ENCODE data around the gene TBL1X.
A peak's percentile ranks its signal among the peaks of the same experiment; 100 is the strongest.
"Not testable (repeated sequence)": the region's sequence is repeated elsewhere in the genome, so short reads cannot be mapped to it uniquely, and the experiment has no call there.

TBL1X gene

DNA sequence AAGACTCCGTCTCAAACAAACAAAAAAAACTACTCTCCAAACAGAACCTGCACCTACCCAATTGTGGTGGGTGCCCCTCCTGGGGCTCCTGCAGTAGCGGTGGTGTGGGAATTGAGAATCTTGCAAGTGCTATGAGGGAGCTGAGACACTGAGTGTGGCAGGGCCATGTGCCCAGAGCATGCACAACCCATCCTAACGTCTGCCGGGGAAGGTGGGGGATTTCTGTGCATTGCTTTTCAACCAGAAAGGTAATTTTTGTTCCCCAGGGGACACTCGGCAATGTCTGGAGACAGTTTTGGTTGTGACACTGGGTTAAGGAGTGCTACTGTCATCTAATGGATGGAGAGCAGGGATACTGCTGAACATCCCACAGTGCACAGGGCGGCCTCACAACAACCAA lies 35.7 kb downstream of the TBL1X start:
- DNase-seq: no peak

DNA sequence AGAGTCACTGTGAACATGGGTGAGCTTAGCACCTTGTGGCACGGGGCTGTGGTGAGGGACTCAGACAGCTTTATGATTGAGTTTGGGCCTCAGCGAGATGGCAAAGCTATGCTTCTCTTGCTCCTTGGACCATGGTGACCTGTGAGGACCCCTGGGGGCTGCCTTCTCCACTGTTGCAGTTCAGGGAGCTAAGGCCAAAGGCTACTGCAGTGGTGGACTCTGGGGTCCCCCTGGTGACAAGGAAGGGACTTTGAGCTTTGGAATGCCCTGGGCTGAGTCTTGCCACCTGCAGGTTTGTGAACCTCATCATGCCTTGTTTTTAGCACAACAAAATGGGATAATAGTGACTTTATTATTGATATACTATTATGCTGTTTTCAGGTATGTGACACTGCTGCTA lies 36.5 kb downstream of the TBL1X start:
- DNase-seq: no peak

DNA sequence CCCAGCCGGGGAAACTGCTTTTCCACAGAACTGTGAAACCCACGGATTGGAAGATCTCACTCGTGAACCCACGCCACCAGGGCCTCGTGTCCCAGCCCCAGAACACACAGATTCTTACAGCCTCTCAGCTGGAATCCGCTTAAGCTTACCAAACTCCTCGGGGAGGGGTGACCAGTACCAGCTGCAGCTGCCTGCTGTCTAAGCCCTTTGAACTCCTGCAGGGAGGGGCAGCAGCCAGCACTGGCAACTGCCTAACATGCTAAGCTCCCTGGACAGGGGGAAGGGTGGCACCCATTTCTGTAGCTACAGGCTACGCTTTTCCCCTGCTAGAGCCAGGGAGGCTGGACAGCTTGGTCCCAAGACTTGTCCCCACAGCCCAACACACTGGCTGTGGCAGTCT lies 38.4 kb downstream of the TBL1X start:
- no peak for DNase-seq

DNA sequence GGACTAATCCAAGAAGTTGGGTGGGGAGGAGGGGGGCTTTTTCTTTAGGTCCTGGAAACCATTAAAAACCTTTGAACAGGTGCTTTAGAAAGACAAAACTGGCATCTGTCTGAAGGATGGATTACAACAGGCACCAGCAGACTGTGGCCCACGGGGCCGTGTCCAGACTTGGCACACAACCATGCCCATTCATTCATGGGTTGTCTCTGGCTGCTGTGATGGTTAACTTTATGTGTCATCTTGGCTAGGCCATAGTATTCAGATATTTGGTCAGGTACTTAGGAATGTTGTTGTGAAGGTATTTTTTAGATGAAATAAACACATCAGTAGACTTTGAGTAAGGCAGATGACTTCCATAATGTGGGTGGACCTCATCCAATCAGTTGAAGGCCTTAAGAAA lies 45.5 kb downstream of the TBL1X start:
- no peak for DNase-seq

DNA sequence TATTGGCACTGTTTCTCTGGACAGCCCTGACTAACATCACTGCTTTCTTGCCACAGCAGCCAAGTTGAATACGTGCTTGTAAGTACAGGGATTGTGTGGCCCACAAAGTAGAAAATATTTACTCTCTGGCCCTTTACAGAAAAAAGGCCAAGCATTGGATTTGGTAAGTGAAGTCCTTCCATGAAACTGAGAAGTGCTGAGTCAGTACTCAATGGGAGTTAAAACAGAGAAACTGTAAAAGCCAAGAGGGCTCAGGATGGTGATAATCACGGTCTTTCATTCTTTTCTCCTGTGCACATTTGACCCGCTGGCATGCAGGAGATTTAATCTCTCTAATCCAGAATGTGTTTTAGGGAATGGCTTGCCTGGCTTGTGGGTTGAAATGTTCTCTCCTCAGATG lies 46.1 kb downstream of the TBL1X start:
- DNase-seq: no peak

DNA sequence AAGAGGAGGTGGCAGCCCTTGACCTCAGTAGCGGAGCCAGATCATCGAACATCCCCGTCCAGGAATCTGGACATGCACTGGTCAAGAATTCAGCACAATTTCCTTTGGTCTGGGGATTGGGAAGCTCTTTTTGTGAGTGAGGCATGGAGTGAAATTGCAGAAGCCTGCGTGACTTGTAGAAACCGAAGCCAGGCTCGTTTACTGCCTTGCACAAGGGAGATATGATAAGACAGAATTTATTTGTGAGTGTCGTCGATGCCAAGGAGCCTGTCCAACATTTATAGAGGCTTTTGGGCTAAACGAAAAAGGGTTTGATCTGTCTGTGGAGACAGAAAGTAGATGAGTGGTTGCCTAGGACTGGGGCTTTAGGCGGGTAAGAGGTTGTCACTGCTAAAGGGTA lies 50.6 kb downstream of the TBL1X start:
- DNase-seq: no peak

DNA sequence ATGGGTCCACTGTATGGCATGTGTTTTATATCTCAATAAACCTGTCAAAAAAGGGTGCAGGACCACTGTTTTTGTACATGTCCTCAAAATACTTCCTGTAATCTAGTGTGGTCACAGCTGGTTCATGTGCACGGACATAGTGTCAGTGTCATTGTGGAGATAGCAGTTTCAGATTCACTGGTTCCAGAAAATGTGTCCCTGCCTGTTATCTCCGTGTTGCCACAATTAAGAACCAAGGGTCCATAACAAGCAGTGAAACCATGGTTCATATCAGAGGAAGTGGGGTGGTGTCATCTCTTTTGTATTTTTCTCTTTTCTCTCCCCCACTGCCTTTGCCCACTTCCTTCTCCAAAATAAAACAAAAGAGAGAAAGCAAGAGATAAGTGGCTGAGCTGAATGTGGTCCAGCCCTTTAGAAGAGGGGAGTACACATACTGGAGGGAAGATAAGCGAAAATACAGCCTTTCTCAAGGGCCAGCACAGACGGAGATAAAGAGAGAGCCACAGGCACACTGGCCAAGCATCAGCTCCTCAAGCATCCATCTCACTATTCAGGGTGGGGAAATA lies 51.2 kb downstream of the TBL1X start:
- no peak for DNase-seq

DNA sequence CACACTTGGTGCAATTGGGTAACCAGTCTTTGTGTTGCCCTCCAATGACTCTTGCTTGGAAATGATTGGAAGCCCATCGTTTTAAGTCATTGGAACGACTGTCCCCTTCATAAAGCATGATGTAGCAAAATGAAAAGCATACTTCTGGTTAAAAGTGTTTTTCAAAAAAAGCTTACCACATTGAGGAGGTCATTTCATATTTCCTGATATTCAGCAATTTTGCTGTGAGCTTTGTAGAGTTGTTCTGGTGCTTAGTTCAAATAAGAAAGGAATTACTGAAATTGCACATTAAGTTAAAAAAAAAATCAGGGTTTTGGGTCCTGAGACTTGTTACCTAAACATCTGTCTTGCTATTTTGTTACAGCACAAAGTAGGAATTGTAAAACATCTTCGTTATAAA lies 51.8 kb downstream of the TBL1X start:
- DNase-seq: no peak

DNA sequence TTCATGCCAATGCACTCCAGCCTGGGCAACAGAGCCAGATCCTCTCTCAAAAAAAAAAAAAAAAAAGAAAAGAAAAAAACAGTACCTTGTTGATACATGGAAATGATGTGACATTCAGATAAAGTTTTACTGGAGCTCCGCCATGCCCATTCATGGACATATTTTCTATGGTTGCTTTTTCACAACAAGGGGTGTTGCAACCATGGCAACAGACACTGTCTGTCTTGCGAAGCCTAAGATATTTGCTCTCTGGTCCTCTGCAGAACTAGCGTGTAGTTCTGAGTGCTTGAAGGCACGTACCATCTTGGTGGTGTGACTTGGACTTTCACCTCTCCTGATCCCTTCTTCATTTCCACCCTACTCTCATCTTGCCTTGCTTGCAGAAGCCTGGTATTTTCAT lies 53.2 kb downstream of the TBL1X start:
- DNase-seq: no peak

DNA sequence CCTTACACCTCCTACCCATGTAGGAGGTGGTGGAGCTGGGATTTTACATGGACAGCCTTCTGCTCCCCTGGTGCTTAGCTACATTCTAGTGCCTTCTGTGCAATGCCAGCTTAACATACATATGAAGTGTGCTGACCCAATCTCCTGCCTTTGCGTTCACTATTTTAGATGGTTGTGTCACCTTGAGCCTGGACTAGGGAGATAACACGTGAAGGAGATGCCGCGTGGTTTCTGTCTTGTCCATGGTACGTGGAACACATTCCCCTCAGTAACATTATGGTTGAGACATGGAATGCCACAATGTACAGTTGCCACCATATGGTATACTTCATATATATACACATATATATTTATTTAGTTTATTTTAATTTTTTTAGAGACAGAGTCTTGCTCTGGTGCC lies 54.0 kb downstream of the TBL1X start:
- no peak for DNase-seq

DNA sequence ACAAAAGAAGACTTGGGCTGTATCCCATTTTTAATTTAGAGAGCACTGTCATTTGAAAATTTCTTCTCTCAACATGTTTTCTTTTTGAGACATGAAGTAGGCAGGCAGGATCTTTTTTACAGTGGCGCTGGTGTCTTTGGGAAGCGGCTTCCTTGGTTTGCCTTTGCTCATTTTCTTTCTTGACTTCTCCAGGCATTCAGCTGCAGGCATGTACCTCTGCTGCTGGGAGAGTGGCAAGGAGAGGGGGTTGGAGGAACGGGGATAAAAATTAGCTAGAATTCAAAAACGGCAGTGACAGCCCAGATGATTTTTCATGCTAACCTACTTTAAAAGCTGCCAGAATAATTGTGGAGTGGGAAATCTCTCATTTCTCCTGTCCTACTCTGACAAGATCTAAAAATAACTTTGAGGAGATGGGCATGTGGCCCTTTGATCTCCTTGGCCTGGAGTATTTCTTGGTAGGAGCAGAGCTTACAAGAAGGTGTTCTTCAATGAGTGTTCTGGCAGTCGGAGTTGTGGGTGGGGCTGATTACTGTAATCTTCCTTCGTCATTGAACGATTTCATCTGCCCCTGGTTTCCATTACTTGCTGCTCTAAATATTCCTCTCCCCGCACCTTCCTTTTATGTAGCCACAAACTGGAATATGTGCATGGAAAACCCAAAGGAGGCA lies 54.8 kb downstream of the TBL1X start:
- DNase-seq: no peak

DNA sequence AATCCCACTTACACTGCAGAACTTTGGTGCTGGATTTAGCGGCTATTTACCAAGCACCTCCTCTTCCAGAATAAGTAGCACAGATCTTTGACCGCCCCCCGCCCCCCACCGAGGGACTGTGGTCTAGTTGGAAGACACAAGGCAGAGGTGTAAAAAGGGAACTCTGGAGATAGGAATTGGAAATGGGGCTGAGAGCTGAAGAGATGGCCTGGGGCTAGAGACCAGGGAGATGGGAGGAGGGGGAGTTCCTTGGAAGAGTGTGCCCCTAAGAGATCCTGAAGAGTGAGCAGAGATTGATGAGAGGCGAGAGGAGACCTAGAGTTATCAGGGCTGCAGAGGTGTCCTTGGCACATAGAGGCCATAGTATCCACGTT lies 55.3 kb downstream of the TBL1X start:
- DNase-seq: no peak

DNA sequence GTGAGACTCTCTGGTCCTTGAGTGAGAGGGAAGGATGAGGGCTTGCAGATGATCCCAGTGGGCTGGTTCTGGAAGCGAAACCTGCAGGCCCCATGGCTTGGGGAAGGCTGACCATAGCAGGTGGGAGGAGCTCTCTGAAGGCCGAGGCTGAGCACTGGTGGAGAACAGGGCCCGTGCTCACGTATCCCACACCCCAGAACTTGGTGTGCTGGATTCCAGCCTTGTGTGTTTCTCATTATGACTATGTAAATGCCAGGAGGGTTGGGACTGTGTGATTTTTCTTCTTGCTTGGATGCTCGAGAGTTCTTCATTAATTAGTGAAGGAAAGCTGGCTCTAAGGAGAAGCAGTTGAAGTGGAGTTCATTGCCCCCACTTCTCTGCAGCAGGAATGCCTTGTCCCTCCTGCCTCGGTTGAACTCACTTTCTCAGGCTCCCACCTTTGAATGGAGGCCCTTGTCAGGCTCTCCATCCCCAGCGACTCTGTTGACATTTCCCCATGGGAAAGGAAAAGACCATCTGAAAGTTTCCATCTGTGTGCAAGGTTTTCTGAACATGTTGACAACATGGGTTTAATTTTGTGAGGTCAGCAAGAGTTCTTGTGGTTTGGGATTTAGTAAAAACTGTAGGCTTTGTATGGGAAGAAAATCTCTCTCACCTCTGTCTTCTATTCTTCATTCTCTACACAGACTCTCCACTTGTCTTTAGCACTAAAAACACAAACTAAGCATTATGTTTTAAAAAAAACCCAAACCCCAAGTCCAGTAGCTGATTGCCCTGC lies 57.7 kb downstream of the TBL1X start:
- DNase-seq: no peak

DNA sequence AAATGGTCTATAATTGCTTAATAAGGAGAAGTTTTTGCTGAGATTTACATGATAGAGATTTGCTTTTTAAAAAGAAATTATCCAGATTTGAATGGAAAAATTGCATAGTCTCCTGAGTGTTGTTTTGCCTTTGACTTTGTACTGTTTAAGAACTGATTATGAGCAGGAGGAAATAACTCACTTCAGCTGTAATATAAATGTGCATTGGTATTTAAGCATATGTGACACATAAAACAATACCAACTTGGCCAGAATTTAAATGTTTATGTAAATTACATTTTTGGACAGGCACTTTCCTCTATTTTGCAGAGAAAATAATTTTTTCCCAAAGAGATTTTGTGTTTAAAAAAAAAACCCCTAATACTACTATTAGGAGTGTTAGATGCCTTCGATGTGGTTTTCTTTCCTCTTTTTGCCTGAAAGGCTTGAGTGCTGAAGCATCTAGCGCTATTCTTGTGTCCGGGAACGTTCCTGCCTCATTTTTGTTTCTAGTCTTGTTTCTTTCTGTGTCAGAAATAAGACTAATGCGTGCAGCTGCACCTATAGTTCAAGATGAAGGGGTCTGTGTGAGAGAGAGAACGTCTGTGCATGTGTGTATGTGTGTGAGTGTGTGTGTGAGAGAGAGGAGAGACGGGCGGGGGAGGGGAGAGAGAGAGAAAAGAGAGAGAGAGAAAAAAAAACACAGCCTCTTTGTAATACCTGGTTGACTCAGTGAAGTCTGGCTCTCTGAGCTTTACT lies 60.8 kb downstream of the TBL1X start:
- DNase-seq: no peak

DNA sequence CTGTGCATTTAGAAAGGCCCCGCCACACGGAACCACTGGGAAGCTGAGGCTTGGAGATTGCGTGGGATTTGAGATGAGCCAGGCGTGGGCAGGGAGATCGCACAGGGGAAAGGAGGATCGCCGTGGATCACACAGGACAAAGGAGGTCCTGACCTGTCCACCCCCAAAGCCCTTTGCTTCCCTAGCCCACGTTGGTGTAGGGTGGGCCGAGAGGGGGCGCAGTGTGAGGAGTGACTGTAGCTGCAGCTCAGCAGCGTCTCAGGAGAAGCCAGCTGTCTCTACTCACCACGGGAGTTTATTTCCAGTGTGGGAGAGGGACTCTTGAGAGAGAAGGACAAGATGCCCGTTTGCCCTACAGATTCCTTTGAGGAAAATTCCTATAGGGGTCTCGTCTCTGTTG lies 62.1 kb downstream of the TBL1X start:
- DNase-seq: no peak

DNA sequence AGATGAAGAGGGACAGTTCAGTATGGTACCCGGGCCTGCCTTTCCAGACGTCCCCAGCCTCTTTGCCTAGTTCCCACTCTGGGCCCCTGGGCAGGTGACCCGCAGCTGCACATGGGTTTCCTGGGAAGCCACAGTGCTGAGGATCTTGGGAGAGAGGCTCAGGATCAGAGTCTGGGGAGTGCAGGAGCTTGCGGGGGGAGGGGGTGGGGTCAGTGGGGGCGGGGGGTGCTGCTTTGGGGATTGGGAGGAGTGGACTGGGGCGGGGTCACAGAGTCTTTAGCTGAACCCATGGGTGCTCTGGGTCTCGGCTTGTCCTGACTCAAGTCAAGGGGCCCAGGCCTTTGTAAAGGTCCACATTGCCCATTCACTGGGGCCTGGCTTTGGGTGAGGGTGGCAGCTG lies 63.6 kb downstream of the TBL1X start:
- DNase-seq: no peak

DNA sequence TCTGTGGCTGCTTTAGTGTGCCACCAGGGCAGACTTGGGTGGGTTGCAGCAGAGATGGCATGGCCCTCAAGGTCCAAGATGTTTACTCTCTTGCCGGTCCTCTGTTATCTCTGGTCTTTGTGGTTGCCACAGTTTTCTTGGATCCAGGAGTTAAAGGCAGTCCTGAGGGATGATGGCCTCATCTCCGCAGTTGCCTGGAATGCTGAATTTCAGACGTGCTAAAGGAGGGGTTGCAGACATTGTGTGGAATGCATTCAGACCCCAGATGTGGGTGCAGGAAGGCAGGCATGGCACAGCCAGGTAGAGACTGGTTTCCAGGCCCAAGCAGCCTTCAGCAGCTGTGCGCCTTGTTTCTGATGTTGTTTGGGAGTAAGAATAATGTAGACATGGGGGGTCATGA lies 64.4 kb downstream of the TBL1X start:
- no peak for DNase-seq

DNA sequence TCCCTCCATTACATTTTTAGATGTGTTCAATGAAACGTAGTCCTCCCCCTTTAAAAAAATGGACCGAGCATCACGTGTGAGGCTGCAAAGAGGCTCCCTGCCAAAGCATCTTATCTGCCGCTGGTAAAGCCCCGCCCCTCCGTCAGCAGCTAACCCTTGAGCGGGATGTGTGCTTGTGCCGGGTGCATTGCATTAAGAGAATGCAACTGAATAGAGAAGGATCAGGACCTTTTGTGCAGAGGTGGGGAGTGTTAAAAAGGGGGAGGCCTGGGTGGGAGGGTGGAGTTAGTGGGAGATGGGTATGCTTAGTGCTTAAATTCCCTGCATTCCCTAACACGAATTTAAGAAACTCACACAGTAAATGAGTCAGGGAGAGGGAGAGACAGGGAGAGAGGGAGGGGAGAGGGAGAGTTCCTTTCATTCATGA lies 66.0 kb downstream of the TBL1X start:
- peak; percentile 89 for DNase-seq

DNA sequence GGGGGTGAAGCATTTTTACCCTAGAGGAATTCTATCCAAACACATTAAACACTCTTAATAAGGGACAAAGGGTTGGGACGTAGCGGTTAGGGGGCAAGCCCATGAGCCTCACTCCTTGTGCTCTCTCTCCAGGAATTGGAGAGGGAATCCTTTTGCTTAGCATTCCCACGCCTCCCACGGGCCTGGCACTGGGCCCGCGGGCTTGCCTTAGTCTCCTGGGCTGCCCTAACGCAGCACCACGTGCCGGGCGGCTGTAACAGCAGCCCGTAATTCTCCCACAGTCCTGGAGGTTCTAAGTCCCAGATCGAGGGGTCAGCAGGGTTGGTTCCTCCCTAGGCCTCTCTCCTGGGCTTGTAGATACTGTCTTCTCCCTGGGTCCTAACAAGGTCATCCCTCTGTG lies 67.5 kb downstream of the TBL1X start:
- DNase-seq: no peak

DNA sequence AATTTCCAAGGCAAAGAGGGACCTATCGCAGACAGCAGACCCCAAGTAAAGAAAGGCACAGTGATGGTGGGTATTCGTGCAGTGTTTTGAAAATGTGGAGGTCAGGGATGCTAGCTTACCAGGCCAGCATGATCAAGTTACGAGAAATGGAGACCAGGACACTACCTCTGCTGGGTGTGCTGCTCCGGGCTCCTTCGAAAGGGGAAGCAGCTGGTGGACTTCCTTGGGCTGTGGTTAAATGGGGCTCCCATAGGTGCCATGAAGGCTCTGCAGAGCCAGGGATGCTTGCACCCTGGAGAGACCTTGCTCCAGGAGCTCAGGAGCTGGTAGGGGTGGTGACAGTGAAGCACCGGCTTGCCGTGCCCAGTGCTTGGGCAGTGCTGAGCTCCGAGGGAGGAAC lies 68.8 kb downstream of the TBL1X start:
- no peak for DNase-seq

DNA sequence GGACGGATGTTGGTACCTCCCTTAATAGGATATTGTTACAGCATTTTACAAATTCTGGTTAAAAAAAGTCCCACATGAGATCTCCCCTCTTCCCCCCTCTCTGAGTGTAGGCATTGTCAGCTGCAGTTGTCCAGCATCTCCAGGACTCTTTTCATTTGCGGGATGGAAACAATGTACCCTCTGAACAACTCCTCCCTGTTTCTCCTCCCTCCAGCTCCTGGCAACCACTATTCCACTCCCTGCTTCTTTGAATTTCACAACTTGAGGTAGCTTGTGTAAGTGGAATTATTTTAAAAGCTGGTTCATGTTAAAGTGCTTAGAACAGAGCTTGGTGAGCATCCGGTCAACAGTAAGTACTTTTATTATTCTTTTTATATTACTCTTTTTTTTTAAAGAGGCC lies 69.8 kb downstream of the TBL1X start:
- no peak for DNase-seq

DNA sequence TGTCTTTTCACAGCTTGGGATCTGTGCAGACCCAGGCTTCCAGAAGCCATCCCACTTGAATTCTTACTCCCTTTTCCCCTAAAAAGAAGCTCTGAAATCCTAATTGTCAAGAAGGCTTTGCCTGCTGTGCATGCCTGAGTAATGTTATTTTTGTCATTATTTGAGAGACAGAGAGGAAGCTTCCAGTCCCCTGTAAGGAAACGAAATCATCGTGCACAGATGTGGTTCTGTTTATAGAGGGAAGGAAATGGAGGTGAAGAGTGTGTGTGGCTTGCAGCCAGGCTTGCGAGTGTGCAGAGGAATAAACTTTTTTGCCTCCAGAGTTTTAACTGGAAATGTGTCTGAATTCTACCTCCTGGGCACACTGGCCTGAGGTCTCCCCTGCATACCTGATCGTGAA lies 70.2 kb downstream of the TBL1X start:
- no peak for DNase-seq

DNA sequence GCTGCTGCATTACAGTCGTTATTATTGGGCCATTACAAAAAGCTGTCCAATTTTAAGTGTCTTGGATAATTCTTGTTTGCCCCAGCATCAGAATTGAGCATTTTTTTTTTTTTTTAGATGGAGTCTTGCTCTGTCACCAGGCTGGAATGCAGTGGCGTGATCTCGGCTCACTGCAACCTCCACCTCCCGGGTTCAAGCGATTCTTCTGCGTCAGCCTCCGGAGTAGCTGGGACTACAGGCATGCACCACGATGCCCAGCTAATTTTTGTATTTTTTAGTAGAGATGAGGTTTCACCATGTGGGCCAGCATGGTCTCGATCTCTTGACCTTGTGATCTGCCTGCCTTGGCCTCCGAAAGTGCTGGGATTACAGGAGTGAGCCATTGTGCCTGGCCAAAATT lies 71.3 kb downstream of the TBL1X start:
- DNase-seq: not testable (repeated sequence)

DNA sequence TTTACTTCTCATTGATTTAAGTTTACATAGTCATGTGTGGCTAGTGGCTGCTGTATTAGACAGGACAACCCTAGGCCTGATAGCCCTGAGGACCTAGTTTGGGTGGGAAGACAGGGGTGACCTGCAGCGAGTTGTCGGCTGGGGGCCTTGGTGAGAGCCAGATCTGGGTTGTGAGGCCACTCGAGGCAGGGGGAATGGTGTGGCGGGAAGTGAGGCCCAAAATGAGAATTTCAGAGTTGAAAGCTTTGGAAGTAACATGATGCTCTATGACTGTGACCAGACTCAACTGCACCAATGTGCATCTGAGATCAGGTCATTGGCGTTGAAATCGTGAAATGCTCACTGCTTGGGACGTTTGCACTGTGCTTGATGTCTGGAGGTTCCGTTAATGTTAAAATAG lies 72.9 kb downstream of the TBL1X start:
- no peak for DNase-seq

Measured in NCI-H82 (cell line).